ENCODE data around the gene VPS13C.
"Not testable (repeated sequence)": the region's sequence is repeated elsewhere in the genome, so short reads cannot be mapped to it uniquely, and the experiment has no call there.

The VPS13C gene

DNA sequence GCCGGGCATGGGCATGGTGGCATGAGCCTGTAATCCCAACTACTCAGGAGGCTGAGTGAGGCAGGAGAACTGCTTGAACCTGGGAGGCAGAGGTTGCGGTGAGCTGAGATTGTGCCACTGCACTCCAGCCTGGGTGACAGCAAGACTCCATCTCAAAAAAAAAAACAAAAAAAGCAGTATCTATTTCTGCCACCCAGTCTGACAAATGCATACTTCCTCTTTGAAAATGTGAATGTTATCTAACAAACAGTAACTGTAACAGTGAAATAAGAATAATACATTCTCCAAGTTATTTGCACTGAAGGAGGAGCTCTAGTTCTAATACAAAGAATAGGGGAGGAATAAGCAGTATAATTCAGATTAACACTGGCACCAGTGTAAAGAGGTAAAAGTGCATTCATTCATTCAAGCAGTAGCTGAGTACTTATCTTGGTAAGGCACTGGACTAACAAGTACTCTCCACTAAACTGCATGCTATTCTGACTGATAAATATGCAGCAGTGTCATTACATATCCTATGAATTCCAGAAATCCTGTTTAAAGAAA, 12.9 kb downstream of the VPS13C start:
- no peak for DNase-seq (ENCODE audit: low spot score)

GRCh38 chr15:62046078-62046743, 14.0 kb downstream of the VPS13C start:
- DNase-seq (ENCODE audit: low spot score) = no peak

DNA sequence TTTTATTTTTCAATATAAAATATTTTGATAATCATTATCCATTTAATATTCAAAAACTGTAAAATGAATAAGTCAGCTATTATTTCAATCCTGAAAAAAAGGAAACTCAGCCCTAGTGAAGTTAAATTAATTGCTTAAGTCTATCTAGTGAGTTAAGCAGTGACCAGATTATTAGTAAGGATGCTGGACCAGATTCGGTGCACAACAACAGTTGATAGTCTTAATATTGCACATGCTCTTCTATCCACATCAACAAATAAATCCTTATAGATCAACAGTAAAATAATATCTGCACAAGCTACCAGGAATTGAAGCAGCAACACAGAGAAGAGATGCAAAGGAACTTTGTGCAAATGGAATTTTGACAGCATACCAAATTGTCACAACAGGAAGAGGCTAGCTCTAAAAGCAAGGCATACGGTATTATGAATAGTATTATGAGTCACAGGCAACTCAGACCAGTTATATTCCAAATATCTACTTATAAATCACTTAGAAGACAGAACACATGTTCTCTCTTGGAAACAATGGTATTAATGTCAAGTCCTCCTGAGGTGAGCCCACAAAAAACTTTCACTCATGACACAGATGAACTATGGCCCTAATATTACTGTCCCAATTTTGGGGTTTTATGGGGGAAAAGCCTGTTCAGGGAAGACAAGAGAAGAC, 24.9 kb downstream of the VPS13C start:
- DNase-seq (ENCODE audit: low spot score) = no peak

DNA sequence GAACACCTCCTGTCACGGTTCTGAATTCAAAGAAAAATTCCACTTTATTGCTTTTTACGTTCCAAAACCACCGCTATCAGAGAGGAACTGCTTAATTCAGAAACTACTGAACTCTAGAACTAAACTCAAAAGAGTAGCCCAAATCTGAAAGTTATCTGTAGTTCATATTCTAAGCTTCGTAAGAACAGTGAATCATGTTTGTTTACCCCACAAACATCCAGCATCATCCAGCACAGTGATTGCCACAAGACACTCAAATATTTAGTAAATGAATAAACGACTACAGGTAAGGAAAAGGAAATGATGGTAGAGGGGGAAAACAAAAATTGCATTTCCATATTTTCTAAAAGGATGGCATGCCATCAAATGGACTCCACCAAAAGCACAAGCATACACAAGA, 32.3 kb downstream of the VPS13C start:
- DNase-seq (ENCODE audit: low spot score) = no peak

- no peak for DNase-seq (ENCODE audit: low spot score)
Observed at GRCh38 chr15:62027263-62027565, 33.0 kb downstream of the VPS13C start.

GRCh38 chr15:62026487-62027262, 33.6 kb downstream of the VPS13C start:
- no peak for DNase-seq (ENCODE audit: low spot score)

GRCh38 chr15:62021991-62022600, 38.2 kb downstream of the VPS13C start:
- no peak for DNase-seq (ENCODE audit: low spot score)

GRCh38 chr15:62020576-62021160, 39.6 kb downstream of the VPS13C start:
- no peak for DNase-seq (ENCODE audit: low spot score)

GRCh38 chr15:62005354-62005753, 54.9 kb downstream of the VPS13C start:
- DNase-seq (ENCODE audit: low spot score) = not testable (repeated sequence)

DNA sequence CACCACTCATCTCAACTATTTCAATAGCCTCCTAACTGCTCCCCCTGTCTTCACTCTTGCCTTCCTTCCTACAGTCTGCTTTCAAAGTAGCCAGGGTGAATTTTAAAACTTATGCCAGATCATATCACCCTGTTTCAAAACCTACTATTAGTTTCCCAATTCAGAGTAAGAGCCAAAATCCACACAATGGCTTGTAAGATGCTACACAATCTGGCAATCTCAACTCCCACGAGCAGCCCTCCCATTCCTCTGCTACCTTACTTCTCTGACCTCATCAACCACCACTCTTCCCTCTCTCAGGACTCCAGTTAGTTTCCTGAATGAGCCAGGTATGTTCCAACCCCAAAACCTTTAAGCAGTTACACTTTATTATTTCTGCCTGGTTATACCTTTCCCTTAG, 62.5 kb downstream of the VPS13C start:
- no peak for DNase-seq (ENCODE audit: low spot score)

GRCh38 chr15:61996056-61996635, 64.1 kb downstream of the VPS13C start:
- DNase-seq (ENCODE audit: low spot score) = no peak

- DNase-seq (ENCODE audit: low spot score) = no peak
Observed at GRCh38 chr15:61994216-61994615, 66.0 kb downstream of the VPS13C start.

GRCh38 chr15:61992518-61992917, 67.7 kb downstream of the VPS13C start:
- no peak for DNase-seq (ENCODE audit: low spot score)

GRCh38 chr15:61989667-61990066, 70.6 kb downstream of the VPS13C start:
- DNase-seq (ENCODE audit: low spot score) = no peak

DNA sequence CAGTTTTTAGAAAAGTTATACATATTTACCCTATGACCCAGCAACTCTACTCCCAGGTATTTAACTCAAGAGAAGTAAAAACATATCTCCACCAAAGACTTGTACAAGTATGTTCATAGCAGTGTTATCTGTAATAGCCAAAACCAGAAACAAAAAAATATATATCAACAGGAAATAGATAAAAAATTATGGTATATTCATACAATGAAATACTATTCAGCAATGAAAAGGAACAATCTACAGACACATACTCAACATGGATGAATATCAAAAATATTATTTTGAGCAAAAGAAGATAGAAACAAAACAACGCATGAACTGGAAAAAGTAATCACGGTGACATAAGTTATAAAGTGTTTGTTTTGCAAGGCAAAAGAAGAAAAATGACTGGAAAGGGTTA, 72.4 kb downstream of the VPS13C start:
- DNase-seq (ENCODE audit: low spot score) = no peak

DNA sequence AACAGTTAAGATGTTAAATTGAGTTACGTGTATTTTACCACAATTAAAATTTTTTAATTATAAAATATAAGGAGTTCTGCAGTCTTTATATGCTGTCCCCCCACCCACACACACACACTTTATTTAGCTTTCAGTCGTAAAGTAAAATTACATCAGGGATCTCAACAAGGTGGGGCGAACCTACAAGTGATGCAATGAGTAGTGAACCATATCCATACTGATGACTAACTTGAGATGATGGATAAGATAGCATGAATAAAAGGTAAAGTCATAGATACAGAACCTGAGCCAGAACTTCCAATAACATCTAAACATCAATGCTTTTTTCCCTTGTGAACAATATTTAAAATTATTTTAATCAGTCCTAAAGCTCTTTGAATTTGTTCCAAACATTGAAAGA, 77.2 kb downstream of the VPS13C start:
- no peak for DNase-seq (ENCODE audit: low spot score)

DNA sequence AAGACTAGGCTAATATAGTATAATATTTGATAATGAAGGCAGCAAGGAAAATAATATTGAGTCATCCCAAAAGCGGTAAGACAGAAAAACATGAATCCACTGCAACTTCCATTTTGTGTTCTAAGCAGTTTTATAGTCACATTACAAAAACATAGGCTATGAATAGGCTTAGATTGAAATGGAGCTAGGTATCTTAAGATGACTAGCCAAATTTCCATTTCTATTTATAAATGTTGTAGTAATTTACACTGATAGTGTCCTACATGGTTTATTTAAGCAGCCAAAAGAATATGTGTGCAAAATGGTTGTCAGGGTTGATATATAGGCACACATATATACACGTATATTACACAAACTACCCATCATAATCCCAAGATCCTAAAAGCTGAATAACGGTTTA, 82.0 kb downstream of the VPS13C start:
- no peak for DNase-seq (ENCODE audit: low spot score)

- no peak for DNase-seq (ENCODE audit: low spot score)
Observed at GRCh38 chr15:61974759-61975158, 85.5 kb downstream of the VPS13C start.

DNA sequence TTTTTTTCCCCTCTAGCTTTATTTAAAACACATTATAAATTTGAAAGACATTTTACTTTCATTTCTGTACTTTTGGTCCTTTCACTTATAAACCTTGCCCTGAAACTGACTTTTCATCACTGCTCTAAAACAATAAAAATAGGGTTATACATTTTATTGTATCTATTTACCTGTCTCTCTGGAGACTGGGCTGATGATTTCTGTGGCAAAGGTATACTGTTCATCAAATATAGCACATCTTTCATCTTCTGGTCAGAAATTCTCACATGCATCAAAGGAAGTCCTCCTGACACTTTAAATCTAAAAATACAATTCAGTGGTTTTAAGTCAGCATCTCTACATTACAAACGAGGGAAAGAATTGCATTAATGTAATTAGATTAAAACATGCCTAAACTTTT, 86.1 kb downstream of the VPS13C start:
- no peak for DNase-seq (ENCODE audit: low spot score)

GRCh38 chr15:61951949-61952348, 108.3 kb downstream of the VPS13C start:
- no peak for DNase-seq (ENCODE audit: low spot score)

DNA sequence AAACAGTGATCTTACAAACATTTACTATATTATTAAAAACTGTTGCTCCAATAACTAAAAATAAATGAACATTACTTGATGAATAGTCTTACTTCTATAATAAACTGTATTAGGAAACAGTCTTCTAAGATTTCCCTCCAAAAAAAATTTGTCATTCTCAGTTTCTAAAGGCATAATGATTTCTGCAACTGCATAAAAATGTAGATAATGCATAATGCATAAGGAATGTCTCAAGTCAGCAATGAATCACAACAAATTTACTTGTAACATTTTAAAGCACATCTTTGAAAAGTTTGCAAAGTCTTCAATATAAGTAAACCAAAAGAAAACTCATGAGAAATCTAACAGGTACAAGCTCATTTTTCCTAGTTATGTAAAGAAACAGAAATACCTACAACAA, 113.5 kb downstream of the VPS13C start:
- DNase-seq (ENCODE audit: low spot score) = no peak

GRCh38 chr15:61943992-61944391, 116.3 kb downstream of the VPS13C start:
- no peak for DNase-seq (ENCODE audit: low spot score)

All from hematopoietic multipotent progenitor cell treated with erythropoietin and hydrocortisone succinate and interleukin-3 and kit ligand, for 17 days (in vitro differentiated cells).